ENCODE measurements around the gene ZNF574. TPM values are rescaled to one million over a fixed set of nuclear protein-coding genes. Genes with fewer than 3 reads are reported as not detected.

Gene ZNF574
- total and polyA plus RNA-seq, 2 donors from 2014 or later = 7.2 to 12.7 TPM

- no peaks in the 10 kb centered on the region for H3K27me3 ChIP-seq (ENCODE audit: control insufficient read depth, insufficient read depth, low read length)
Observed at GRCh38 chr19:42065051-42065450, 10.9 kb upstream of the ZNF574 start.

GRCh38 chr19:42065511-42065910 lies 10.5 kb upstream of the ZNF574 start:
- TF ChIP-seq CTCF (IDR thresholded peaks at IDR 0.05; ENCODE audit: borderline replicate concordance, extremely low read depth, insufficient read depth) = no peak
- FAIRE-seq = no peak
- H3K9me3 ChIP-seq (ENCODE audit: control insufficient read depth in 2 of 3, insufficient read depth in 1 of 3, low read length in 3 of 3) = no peaks in the 10 kb centered on the region
- H3K4me1 ChIP-seq (ENCODE audit: control insufficient read depth in 2 of 3, insufficient read depth in 2 of 3, low read depth in 1 of 3, low read length in 3 of 3) = no peaks in the 10 kb centered on the region
- DNase-seq = peak in 1 of 5 donors; percentile 61
- no peak overlapping the region for H3K9ac ChIP-seq (ENCODE audit: low read length in 3 of 3)
- H3K36me3 ChIP-seq (ENCODE audit: control insufficient read depth in 2 of 3, insufficient read depth in 3 of 3, low read length in 3 of 3) = no peaks in the 10 kb centered on the region
- intact Hi-C loops (cut with DNase I) = no loop called here
- H3K27ac ChIP-seq (ENCODE audit: low read depth in 2 of 2, low read length in 2 of 2) = no peak overlapping the region
- H3K4me3 ChIP-seq (ENCODE audit: low read length in 3 of 3) = no peak overlapping the region
- H3K27me3 ChIP-seq (ENCODE audit: control insufficient read depth, insufficient read depth, low read length) = no peaks in the 10 kb centered on the region

More at GRCh38 chr19:42065051-42065450, 10.9 kb upstream of the ZNF574 start:
- no peak for TF ChIP-seq CTCF (IDR thresholded peaks at IDR 0.05; ENCODE audit: borderline replicate concordance, extremely low read depth, insufficient read depth)
- Histone ChIP-seq H3K9me3 (ENCODE audit: control insufficient read depth in 2 of 3, insufficient read depth in 1 of 3, low read length in 3 of 3) (no peaks in the 10 kb centered on the region), H3K4me3 (ENCODE audit: low read length in 3 of 3) (no peak overlapping the region), H3K9ac (ENCODE audit: low read length in 3 of 3) (no peak overlapping the region), H3K27ac (ENCODE audit: low read depth in 2 of 2, low read length in 2 of 2) (no peak overlapping the region), H3K4me1 (ENCODE audit: control insufficient read depth in 2 of 3, insufficient read depth in 2 of 3, low read depth in 1 of 3, low read length in 3 of 3) (no peaks in the 10 kb centered on the region), H3K36me3 (ENCODE audit: control insufficient read depth in 2 of 3, insufficient read depth in 3 of 3, low read length in 3 of 3) (no peaks in the 10 kb centered on the region)
- intact Hi-C loops (cut with DNase I) = no loop called here
- peak in 2 of 5 donors; percentile 31 to 67 for DNase-seq
- no peak for FAIRE-seq

GRCh38 chr19:42066075-42066754 lies 9.8 kb upstream of the ZNF574 start:
- no peak overlapping the region for H3K9ac ChIP-seq (ENCODE audit: low read length in 3 of 3)
- FAIRE-seq = no peak
- H3K27me3 ChIP-seq (ENCODE audit: control insufficient read depth, insufficient read depth, low read length) = no peaks in the 10 kb centered on the region
- H3K4me3 ChIP-seq (ENCODE audit: low read length in 3 of 3) = no peak overlapping the region
- TF ChIP-seq CTCF (IDR thresholded peaks at IDR 0.05; ENCODE audit: borderline replicate concordance, extremely low read depth, insufficient read depth) = no peak
- DNase-seq = peak in 4 of 5 donors; percentile 18 to 68 (median 46)
- no peaks in the 10 kb centered on the region for H3K9me3 ChIP-seq (ENCODE audit: control insufficient read depth in 2 of 3, insufficient read depth in 1 of 3, low read length in 3 of 3)
- intact Hi-C loops (cut with DNase I) = no loop called here
- H3K36me3 ChIP-seq (ENCODE audit: control insufficient read depth in 2 of 3, insufficient read depth in 3 of 3, low read length in 3 of 3) = no peaks in the 10 kb centered on the region
- no peak overlapping the region for H3K27ac ChIP-seq (ENCODE audit: low read depth in 2 of 2, low read length in 2 of 2)
- no peaks in the 10 kb centered on the region for H3K4me1 ChIP-seq (ENCODE audit: control insufficient read depth in 2 of 3, insufficient read depth in 2 of 3, low read depth in 1 of 3, low read length in 3 of 3)
